Sigmoid colon (tissue), 7 donors: ENCODE measurements around the gene MEIOSIN. TPM values are rescaled to one million over a fixed set of nuclear protein-coding genes. Genes with fewer than 3 reads are reported as not detected.

Source experiments
- DNase-seq: peaks from one replicate; pipeline ENCODE4 v3.0.0-alpha.2; 2019
- H3K27ac ChIP-seq, 4 donors: fragments of 200-600 bp; sonication (generic); one replicate each; pipeline ENCODE4 v1.5.1; 2016 to 2019; ENCODE audit warnings: mild to moderate bottlenecking in 1 of 4
- H3K27me3 ChIP-seq, 3 donors: fragments of 200-600 bp; sonication (generic); one replicate each; pipeline ENCODE4 v1.5.1; 2019; ENCODE audit warnings: mild to moderate bottlenecking in 1 of 3
- H3K36me3 ChIP-seq, 4 donors: fragments of 200-600 bp; sonication (generic); one replicate each; pipeline ENCODE4 v1.5.1; 2016 to 2019
- H3K4me1 ChIP-seq, 4 donors: fragments of 200-600 bp; sonication (generic); one replicate each; pipeline ENCODE4 v1.5.1; 2017 to 2019
- H3K4me3 ChIP-seq, 4 donors: fragments of 200-600 bp; sonication (generic); one replicate each; pipeline ENCODE4 v1.5.1; 2017 to 2019; ENCODE audit warnings: mild to moderate bottlenecking in 2 of 4, moderate library complexity in 1 of 4
- H3K9me3 ChIP-seq, 4 donors: fragments of 200-600 bp in 3 of 4; sonication (generic) in 3 of 4; one replicate each; pipeline versions ENCODE4 v1.5.1 to v1.6.1; 2013 to 2019
- CTCF ChIP-seq, 4 experiments: fragments of 450-650 bp in 3 of 4; fragments of 200-600 bp in 1 of 4; IDR thresholded peaks; one replicate each; pipeline ENCODE4 v1.5.1; 2016 to 2019; ENCODE audit warnings: antibody characterized with exemption in 4 of 4, mild to moderate bottlenecking in 3 of 4, moderate library complexity in 2 of 4
- EP300 ChIP-seq, 4 donors: sonication (generic); formaldehyde crosslinking; IDR thresholded peaks; one replicate each; pipeline ENCODE4 v1.6.1; 2017; ENCODE audit warnings: antibody characterized with exemption in 4 of 4
- POLR2A ChIP-seq, 2 donors: fragments of 450-650 bp; IDR thresholded peaks; one replicate each; pipeline ENCODE4 v1.6.1; 2016; ENCODE audit warnings: antibody characterized with exemption in 2 of 2, mild to moderate bottlenecking in 2 of 2, moderate library complexity in 2 of 2
- POLR2AphosphoS5 ChIP-seq, 4 donors: sonication (generic); formaldehyde crosslinking; IDR thresholded peaks; one replicate each; pipeline ENCODE4 v1.6.1; 2017; ENCODE audit warnings: antibody characterized with exemption in 4 of 4
- WGBS, 2 donors: extraction: QIAGEN DNeasy Blood & Tissue Kit; methylation state at CpG; one replicate each; pipeline ENCODE4 v1.1.7; 2013; 5-methylcytosine and 5-hydroxymethylcytosine counted together
- intact Hi-C: fragments of 100-400 bp; cut with DNase I; formaldehyde crosslinking; loops from one replicate; pipeline ENCODE4 v1.15.1; 2023
- polyA plus RNA-seq, 3 donors: library from polyadenylated mRNA; stranded (reverse); fragments of 200-250 nt; gene quantifications; one replicate each; pipeline ENCODE4 v1.2.3, GENCODE V29; 2013
- total RNA-seq, 4 donors: library from RNA; depleted of rRNA; stranded (reverse); fragments of >200 nt; gene quantifications; one replicate each; pipeline ENCODE4 v1.1.0, GENCODE V29; 2016
- donor health status: healthy with polysubstance abuse.
- donor health status: Bipolar disorder and iron deficiency.
- donor health status: healthy.

MEIOSIN gene
- total and polyA plus RNA-seq, 7 donors, result not detected

DNA sequence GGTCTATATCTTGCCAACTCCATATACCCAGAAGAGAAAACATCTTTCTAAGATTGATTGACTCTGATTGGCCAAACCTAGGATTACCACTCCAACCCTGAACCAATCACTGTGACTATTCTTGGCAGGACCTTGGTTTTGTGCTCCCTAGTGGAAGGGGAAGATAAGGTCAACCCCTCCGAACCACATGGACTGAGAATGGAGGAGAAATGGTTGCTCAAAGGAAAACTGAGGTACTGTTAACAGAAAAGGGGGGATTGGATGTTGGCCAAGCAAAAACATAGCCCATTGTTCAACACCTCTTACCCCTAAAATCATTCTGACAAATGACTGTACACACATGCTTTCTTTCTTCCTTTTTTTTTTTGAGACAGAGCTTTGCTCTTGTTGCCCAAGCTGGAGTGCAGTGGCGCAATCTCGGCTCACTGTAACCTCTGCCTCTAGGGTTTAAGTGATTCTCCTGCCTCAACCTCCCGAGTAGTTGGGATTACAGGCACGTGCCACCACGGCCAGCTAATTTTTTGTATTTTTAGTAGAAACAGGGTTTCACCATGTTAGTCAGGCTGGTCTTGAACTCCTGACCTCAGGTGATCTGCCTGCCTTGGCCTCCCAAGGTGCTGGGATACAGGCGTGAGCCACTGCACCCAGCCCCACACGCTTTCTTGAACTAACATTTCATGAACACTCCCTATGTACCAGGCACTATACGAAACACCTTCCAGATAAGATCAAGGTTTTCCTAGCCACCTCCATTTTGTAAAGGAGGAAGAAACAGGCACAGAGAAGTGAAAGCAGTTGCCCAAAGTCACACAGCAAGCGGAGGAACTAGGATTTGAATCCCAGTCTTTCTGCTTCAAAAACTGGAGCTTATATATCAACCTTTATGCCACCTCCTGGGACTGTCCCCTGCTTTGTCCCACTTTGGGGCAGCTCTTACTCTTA, 6.5 kb downstream of the MEIOSIN start:
- TF ChIP-seq CTCF (IDR thresholded peaks at IDR 0.05) (no peak), POLR2AphosphoS5 (IDR thresholded peaks at IDR 0.05) (no peak), POLR2A (IDR thresholded peaks at IDR 0.05) (no peak), EP300 (IDR thresholded peaks at IDR 0.05) (no peak)
- intact Hi-C loops, result no loop called here
- no peaks in the 10 kb centered on the region for H3K36me3 ChIP-seq
- H3K4me1 ChIP-seq, result no peaks in the 10 kb centered on the region
- no peak for DNase-seq
- WGBS, 2 donors, result 89 to 91% methylated on average over 10 of the region's 10 CpGs
- H3K4me3 ChIP-seq, result no peak overlapping the region
- no peaks in the 10 kb centered on the region for H3K9me3 ChIP-seq
- H3K27ac ChIP-seq, result no peak overlapping the region
- H3K27me3 ChIP-seq, result no peaks in the 10 kb centered on the region

DNA sequence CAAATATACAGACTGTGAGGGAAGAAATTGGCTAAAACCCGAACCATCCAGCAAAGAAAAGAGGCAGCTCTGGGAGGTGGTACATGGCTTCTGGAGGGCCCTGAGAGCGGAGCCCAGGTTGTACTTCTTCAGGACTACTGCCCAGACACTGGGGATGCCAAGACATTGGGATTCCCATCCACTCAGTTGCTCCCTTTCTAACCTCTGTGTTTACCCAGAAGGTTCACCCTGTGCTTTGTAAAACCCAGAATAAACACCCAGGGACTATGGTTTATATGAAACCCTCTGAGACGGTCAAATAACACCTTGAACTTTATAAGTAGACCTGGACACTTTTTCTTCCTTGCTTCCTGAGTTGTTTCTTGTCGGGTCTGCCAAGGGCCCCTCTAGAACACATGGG, 9.7 kb downstream of the MEIOSIN start:
- H3K4me1 ChIP-seq, result no peaks in the 10 kb centered on the region
- 60 to 65% methylated on average over 4 of the region's 4 CpGs for WGBS, 2 donors
- DNase-seq, result no peak
- H3K9me3 ChIP-seq, result no peaks in the 10 kb centered on the region
- H3K36me3 ChIP-seq, result no peaks in the 10 kb centered on the region
- H3K27me3 ChIP-seq, result no peaks in the 10 kb centered on the region
- no peak overlapping the region for H3K4me3 ChIP-seq
- TF ChIP-seq POLR2AphosphoS5 (IDR thresholded peaks at IDR 0.05) (no peak), EP300 (IDR thresholded peaks at IDR 0.05) (no peak), POLR2A (IDR thresholded peaks at IDR 0.05) (no peak), CTCF (IDR thresholded peaks at IDR 0.05) (no peak)
- intact Hi-C loops, result no loop called here
- H3K27ac ChIP-seq, result peak overlapping the region in 1 of 4 donors; percentile 11

DNA sequence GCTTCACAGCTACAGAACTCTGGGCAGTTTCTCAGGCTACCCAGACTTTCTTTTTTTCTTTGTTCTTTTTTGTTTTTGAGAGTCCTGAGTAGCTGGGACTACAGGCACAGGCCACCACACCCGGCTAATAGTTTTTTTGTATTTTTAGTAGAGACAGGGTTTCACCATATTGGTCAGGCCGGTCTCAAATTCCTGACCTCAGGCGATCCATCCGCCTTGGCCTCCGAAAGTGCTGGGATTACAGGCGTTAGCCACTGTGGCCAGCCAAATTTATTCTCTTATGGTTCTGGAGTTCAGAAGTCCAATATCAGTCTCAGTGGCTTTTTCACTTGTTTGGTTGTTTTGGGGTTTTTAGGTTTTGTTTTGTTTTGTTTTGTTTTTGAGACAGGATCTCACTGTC, 12.4 kb downstream of the MEIOSIN start:
- TF ChIP-seq EP300 (IDR thresholded peaks at IDR 0.05) (no peak), POLR2AphosphoS5 (IDR thresholded peaks at IDR 0.05) (no peak), POLR2A (IDR thresholded peaks at IDR 0.05) (no peak), CTCF (IDR thresholded peaks at IDR 0.05) (no peak)
- Histone ChIP-seq H3K4me1 (no peaks in the 10 kb centered on the region), H3K9me3 (no peaks in the 10 kb centered on the region), H3K27me3 (no peaks in the 10 kb centered on the region), H3K36me3 (no peaks in the 10 kb centered on the region), H3K27ac (no peak overlapping the region), H3K4me3 (no peak overlapping the region)
- intact Hi-C loops, result no loop called here
- DNase-seq, result no peak
- 89 to 91% methylated on average over 6 of the region's 6 CpGs for WGBS, 2 donors

DNA sequence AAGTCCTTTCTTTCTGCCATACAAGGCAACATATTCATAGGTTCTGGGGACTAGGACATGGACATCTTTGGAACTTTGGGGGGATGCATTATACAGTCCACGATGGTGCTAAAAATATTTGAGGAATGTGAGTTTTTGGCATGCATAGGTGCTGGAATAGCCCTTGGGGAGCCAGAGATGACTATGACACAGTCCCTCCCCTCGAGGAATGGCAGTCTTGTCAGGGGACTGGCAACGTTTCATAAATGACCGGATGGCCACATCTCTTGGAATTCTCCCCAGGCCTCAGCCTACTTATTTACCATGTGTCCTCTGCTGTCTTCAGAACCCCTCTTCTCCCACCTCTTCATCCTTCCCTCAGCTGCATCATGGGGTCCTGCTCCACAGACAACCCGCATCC, 13.6 kb downstream of the MEIOSIN start:
- Histone ChIP-seq H3K36me3 (no peaks in the 10 kb centered on the region), H3K9me3 (no peaks in the 10 kb centered on the region), H3K4me1 (no peaks in the 10 kb centered on the region), H3K27me3 (no peaks in the 10 kb centered on the region), H3K27ac (no peak overlapping the region), H3K4me3 (no peak overlapping the region)
- no peak for DNase-seq
- TF ChIP-seq EP300 (IDR thresholded peaks at IDR 0.05) (no peak), POLR2A (IDR thresholded peaks at IDR 0.05) (no peak), POLR2AphosphoS5 (IDR thresholded peaks at IDR 0.05) (no peak), CTCF (IDR thresholded peaks at IDR 0.05) (no peak)
- intact Hi-C loops, result no loop called here
- WGBS, 2 donors, result 63 to 83% methylated on average over 5 of the region's 5 CpGs
